Skeletal muscle cell (primary cell): Measurements from ENCODE around the gene STX12.
"Not testable (repeated sequence)": the region's sequence is repeated elsewhere in the genome, so short reads cannot be mapped to it uniquely, and the experiment has no call there.

ENCODE experiments used
- DNase-seq: peaks from one replicate; pipeline ENCODE4 v3.0.0-alpha.2; 2010; ENCODE audit warnings: low read depth
- H3K4me3 ChIP-seq: 2 replicates; pipeline ENCODE4 v1.5.1; 2011; ENCODE audit warnings: low read depth, mild to moderate bottlenecking, control low read depth, low read length, moderate library complexity

Gene STX12

DNA sequence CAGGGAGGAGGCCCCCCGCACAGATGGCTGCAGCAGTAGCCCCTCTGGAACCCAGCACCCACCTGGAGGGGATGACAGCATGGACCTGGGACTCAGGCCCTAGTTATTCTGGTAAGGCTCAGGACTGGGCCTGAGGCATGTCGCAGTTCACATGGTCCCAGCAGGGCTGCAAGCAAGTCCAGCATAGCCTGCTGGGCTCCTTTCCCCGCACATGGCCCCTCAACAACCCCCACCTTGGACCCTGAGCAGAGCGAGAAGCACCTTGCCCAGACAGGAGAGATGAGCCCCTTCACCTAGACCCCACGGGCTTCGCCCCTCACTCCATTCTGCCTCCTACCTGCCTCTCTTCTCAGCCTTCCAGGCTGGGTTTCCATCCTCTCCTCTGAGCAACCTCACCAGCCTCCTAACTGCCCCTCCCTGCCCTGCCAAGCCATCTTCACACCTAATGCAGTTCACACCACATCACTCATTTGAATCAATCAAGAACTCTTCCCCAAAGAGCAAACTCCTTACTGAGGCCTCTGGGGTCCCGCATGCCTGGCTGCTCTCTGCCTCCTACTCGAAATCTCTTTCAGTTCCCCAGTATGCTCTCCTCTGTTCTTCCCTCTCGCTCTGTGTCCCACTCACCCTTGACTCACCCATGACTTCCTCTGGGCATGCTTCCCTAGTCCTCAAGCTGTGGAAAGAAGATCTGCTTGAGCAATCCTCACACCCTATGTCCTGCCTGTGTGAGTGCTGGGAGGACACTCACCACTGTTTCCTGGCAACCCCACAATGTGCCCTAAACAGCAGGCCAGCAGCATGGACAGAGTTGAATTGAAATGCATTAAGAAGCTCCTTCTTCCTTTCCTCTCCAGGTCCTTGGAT, 89.9 kb downstream of the STX12 start:
- H3K4me3 ChIP-seq, result no peak overlapping the region
- peak; percentile 98 for DNase-seq

DNA sequence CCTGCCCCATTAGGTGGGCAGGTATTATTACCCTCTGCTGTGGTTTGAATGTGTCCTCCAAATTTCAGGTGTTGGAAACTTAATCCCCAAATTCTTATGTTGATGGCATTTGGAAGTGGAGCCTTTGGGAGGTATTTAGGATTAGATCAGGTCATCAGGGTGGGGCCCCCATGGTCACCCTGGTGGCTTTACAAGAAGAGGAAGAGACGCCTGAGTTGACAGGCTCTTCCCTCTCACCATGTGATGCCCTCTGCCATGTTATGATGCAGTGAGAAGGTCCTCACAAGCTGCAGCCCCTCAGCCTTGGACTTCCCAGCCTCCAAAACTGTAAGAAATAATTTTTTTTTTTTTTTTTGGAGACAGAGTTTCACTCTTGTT, 90.5 kb downstream of the STX12 start:
- no peak for DNase-seq
- no peak overlapping the region for H3K4me3 ChIP-seq

DNA sequence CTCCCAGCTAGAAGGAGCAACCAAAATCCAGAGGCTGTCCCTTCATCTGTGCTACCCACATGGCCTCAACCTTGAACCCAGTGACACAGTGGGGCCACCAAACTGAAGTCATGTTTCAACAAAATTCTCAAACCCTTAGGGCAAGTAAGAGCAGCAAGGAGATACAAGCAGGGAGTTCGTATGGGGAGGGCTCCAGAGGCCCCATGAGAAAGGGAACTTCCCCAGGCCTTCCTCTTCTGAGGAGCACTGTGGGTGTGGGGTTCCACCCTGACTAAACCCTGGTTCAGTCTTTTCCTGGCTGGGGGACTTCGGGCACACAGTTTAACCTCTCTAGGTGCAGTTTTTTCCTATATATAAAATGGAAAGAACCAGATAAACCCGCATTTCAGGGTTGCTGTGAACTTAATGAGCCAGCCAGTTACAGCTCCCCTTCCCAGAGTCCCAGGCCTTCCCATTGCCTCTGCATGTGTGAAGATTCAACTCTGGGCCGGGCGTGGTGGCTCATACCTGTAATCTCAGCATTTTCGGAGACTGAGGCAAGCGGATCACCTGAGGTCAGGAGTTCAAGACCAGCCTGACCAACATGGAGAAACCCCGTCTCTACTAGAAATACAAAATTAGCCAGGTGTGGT, 91.4 kb downstream of the STX12 start:
- no peak for DNase-seq
- H3K4me3 ChIP-seq, result no peak overlapping the region

DNA sequence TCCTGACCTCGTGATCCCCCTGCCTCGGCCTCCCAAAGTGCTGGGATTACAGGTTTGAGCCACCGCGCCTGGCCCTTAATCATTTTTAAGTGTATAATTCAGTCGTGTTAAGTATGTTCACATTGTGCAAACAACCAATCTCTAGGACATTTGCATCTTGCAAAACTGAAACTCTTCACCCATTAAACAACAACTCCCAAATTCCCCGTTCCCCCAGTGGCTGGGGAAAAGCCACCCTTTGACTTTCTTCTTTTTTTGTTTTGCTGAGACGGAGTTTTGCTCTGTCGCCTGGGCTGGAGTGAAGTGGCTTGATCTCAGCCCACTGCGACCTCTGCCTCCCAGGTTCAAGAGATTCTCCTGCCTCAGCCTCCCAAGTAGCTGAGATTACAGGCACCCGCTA, 92.8 kb downstream of the STX12 start:
- DNase-seq, result no peak

DNA sequence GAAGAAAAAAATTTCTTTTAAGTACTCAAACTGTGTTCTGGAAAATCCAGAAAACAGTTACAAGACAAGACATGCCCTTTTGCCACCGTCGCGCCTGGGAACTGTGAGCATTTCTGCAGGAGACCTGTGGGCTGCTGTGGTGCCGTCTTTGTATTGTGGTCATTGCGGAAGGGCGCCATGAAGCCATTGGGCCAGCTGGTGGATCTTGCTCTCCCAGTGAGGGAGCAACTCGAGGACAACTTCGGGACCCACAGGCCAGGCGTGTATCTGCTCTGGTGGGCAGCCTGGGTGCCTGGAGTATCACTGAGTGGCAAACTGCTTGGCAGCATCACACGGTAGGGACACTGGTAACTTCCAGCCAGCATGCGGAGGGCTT, 95.5 kb downstream of the STX12 start:
- no peak for DNase-seq
- H3K4me3 ChIP-seq, result no peak overlapping the region

More for the DNA sequence above, 92.8 kb downstream of the STX12 start:
- H3K4me3 ChIP-seq, result no peak overlapping the region

DNA sequence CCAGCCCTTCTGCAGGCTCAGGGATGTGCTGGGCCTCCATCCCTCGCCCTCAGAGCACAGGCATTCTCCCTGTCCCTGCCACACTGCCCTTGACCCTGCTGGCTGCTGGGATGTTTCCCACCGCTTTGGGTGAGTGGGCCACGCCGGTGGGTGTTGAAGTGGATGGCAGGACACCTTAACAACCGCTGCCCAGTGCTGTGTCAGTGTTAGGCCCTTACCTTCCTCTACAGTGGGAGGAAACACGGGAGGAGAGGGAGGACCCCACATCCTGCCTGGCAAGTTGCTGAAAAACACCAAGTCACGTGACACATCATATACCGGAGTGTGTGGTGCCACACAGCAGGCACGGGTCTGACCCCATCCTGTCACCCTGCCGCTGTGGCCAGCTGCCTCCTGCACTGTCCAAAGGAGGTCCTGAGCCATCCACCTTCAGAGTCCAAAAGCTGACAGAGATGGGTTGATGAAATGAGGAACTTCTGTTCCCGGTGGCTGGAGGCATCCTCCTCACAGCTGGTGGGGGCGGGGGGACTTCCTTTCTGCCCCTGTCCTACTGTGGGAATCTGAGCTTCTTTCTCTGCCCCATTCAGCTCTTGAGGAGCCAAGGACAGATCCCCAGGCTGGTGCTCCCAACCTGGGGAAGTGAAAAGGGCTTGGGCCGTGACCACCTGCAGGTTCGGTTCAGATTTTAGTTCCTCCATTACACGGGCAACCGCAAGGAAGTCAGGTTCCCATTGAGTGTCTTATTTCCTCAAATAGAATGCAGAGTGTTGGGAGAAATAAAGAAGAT, 96.1 kb downstream of the STX12 start:
- H3K4me3 ChIP-seq, result no peak overlapping the region
- DNase-seq, result no peak

GRCh38 chr1:27869719-27870085, 96.7 kb downstream of the STX12 start:
- no peak overlapping the region for H3K4me3 ChIP-seq
- no peak for DNase-seq

DNA sequence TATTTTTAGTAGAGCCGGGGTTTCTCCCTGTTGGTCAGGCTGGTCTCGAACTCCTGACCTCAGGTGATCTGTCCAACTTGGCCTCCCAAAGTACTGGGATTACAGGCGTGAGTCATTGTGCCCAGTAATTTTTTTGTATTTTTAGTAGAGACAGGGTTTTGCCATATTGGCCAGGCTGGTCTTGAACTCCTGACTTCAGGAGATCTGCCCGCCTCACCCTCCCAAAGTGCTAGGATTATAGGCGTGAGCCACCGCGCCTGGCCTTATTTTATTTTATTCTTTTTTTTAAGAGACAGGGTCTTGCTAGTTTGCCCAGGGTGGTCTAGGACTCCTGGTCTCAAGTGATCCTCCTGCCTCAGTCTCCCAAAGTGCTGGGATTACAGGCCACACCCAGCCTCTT, 98.1 kb downstream of the STX12 start:
- not testable (repeated sequence) for H3K4me3 ChIP-seq, DNase-seq

DNA sequence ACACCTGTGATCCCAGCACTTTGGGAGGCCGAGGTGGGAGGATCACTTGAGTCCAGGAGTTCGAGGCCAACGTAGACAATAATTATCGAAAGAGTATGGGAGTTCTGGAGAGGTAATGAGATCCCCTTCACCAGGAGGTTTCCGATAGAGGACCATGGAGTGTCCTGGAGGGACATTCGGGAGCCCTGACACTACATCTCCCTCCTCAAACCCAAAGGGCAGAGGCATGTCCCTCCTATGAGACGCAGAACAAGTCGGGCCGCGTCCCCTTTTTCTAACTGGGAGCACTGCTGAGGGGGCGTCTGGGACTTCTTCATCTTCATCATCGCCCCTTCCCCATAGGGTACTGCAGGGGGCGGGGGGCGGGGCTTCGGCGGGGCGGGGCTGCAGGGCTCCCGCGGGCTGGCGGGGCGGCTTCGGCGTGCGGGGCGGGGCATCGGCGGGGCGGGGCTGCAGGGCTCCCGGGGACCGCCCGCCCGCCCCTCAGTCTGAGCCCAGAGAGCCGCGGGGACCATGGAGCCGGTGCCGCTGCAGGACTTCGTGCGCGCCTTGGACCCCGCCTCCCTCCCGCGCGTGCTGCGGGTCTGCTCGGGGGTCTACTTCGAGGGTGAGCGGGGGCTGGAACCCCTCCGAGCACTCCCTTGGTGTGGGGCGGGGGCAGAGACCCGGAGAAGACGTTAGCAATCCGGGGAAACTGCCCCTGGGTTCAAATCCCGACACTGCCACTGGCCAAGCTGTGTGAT, 99.2 kb downstream of the STX12 start, which contains the start of gene THEMIS2:
TSS of gene THEMIS2 (plus strand) at position 486 of the 743 bp plus-strand sequence. CDS start at position 514, 28 bp downstream.
- no peak for DNase-seq
- peak within 1 kb of the TSS; percentile 78 for H3K4me3 ChIP-seq

DNA sequence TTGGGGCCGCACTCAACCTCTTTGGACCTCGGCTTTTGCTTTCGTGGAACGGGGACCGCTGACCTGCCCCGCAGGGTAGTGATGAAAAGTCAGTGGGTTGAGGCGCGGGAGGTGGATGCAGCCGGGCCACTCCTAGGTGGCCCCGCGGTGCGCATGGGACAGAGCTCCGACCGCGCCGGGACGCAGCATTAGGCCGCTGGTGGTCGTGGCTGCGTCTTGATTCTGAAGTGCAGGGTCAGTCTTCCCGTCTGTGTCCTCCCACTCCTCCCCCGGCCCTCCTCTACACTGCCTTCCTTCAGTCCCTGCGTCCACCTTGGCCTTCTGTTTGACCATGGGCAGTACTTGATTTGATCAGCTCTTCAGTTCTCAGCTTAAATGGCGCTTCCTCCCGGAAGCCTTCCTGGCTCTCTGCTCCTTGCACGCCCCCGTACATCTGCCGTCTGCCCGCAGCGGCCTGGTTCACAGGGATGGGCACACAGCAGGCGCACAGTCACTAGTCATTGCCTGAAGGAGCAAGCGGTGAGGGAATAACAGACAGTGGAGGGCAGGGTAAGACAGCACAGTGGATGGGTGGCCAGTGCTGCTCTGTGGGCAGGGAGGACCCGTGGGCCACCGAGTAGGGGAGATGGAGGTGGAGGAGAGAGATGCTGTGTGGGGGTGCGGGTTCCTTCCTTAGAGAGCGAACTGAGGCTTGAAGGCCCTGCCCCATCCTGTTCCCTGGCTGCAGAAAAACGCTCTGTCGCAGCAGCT, 100.0 kb downstream of the STX12 start:
- peak; percentile 18 for DNase-seq

GRCh38 chr1:27873671-27874384, 100.8 kb downstream of the STX12 start:
- no peak for DNase-seq

More for the DNA sequence above, 100.0 kb downstream of the STX12 start:
- H3K4me3 ChIP-seq, result peak overlapping the region; percentile 78

More at GRCh38 chr1:27873671-27874384, 100.8 kb downstream of the STX12 start:
- peak overlapping the region; percentile 78 for H3K4me3 ChIP-seq
